Measurements from ENCODE around the gene KCNMA1. TPM values are rescaled to one million over a fixed set of nuclear protein-coding genes. Genes with fewer than 3 reads are reported as not detected.

Gene KCNMA1
- total and polyA plus RNA-seq, 9 of the 15 experiments (the other 6 are each of a cell fraction or from before 2014, with no cell fraction given), result 0.01 to 0.95 (median 0.15) TPM; not detected in 4

GRCh38 chr10:77406764-77407430 lies 230.7 kb downstream of the KCNMA1 start:
- no peak overlapping the region for H3K4me2 ChIP-seq (ENCODE audit: insufficient read depth, low read length)
- no peaks in the 10 kb centered on the region for H3K79me2 ChIP-seq (ENCODE audit: control insufficient read depth, insufficient read depth, low read length)
- no peaks in the 10 kb centered on the region for H3K9me1 ChIP-seq (ENCODE audit: control insufficient read depth, insufficient read depth, low read length)
- POLR2A ChIA-PET, result no interaction called here
- H3K9me3 ChIP-seq (replicated peaks; ENCODE audit: control insufficient read depth, insufficient read depth, low read depth, low read length), result no peaks in the 10 kb centered on the region
- in situ Hi-C loops (cut with MboI) (no loop called here), intact Hi-C loops (cut with micrococcal nuclease) (no loop called here)
- no peak overlapping the region for H3K27ac ChIP-seq (ENCODE audit: extremely low read depth, low read depth, low read length)
- no peak overlapping the region for H3K9ac ChIP-seq (ENCODE audit: insufficient read depth in 1 of 2, low read depth in 2 of 2, low read length in 2 of 2)
- peaks cover 2 to 33% of the 10 kb centered on the region in 2 experiments for H3K27me3 ChIP-seq (ENCODE audit: control insufficient read depth in 2 of 2, insufficient read depth in 2 of 2, low read length in 2 of 2)
- BruUV-seq (replicated peaks), result no TSS peak
- DNase-seq (ENCODE audit: extremely low read depth in 1 of 4, low spot score in 3 of 4) (no peak), FAIRE-seq (no peak), ATAC-seq (no peak)
- peaks cover 10% of the 10 kb centered on the region for H4K20me1 ChIP-seq (replicated peaks; ENCODE audit: control insufficient read depth, insufficient read depth, low read length)
- no peak overlapping the region for H2AFZ ChIP-seq (ENCODE audit: low read depth, low read length)
- H3K36me3 ChIP-seq (ENCODE audit: control insufficient read depth, insufficient read depth, low read length), result no peaks in the 10 kb centered on the region
- H3K4me3 ChIP-seq, result no peak overlapping the region
- no peak for TF ChIP-seq ZNF639 (CRISPR knock-in tag; conservative IDR thresholded peaks at IDR 0.05 in 1 of 2, IDR thresholded peaks at IDR 0.05 in 1 of 2)
- WGBS (ENCODE audit: insufficient coverage, low coverage, missing lambda C conversion rate), result 1% methylated on average over 4 of the region's 5 CpGs
- H3K4me1 ChIP-seq (replicated peaks in 1 of 2; ENCODE audit: control insufficient read depth in 2 of 2, insufficient read depth in 2 of 2, low read length in 2 of 2), result no peaks in the 10 kb centered on the region; a peak in 2 of 5 replicates
- CTCF ChIA-PET (ENCODE audit: low intra/inter-chr PET ratio), result no interaction called here

DNA sequence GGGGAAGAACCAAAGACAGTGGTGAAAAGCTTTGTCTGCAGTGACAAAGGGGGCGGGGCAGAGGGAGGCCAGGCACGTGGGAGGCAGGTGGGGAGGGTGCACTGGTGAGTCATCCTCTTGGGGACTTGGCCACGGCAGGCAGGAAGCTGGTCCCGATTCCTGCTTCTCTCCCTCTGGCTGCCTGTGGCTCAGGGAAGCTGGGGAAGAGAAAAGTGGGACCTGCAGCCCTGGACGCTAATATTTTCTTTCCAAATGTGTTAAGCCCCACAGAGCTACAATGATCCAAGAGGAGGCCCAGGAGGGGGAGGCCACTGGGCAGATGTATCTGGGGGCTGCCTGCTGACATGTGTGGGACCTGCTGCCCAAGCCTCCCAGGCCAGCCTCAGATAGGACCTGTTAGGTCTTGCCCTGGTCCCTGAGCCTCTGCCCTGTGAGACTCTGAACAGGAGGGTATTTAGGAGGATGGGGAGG lies 231.8 kb downstream of the KCNMA1 start:
- WGBS (ENCODE audit: insufficient coverage, low coverage, missing lambda C conversion rate), result 0% methylated on average over 5 of the region's 5 CpGs
- POLR2A ChIA-PET, result no interaction called here
- TF ChIP-seq KLF13 (tag; IDR thresholded peaks at IDR 0.05; ENCODE audit: borderline replicate concordance, low read depth) (peak; percentile 76; the same call in 1 of the 2 replicates), PML (IDR thresholded peaks at IDR 0.05; ENCODE audit: low read length) (no peak), BACH1 (tag; IDR thresholded peaks at IDR 0.05) (no peak), KLF10 (CRISPR knock-in tag; IDR thresholded peaks at IDR 0.05) (no peak), EGR1 (conservative IDR thresholded peaks at IDR 0.05) (peak; percentile 64), ARID2 (IDR thresholded peaks at IDR 0.05) (no peak)
- TF ChIP-seq, protein P1, sequence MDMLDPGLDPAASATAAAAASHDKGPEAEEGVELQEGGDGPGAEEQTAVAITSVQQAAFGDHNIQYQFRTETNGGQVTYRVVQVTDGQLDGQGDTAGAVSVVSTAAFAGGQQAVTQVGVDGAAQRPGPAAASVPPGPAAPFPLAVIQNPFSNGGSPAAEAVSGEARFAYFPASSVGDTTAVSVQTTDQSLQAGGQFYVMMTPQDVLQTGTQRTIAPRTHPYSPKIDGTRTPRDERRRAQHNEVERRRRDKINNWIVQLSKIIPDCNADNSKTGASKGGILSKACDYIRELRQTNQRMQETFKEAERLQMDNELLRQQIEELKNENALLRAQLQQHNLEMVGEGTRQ (CRISPR knock-in tag; IDR thresholded peaks at IDR 0.05), result peak; percentile 75
- TF ChIP-seq, protein P2, sequence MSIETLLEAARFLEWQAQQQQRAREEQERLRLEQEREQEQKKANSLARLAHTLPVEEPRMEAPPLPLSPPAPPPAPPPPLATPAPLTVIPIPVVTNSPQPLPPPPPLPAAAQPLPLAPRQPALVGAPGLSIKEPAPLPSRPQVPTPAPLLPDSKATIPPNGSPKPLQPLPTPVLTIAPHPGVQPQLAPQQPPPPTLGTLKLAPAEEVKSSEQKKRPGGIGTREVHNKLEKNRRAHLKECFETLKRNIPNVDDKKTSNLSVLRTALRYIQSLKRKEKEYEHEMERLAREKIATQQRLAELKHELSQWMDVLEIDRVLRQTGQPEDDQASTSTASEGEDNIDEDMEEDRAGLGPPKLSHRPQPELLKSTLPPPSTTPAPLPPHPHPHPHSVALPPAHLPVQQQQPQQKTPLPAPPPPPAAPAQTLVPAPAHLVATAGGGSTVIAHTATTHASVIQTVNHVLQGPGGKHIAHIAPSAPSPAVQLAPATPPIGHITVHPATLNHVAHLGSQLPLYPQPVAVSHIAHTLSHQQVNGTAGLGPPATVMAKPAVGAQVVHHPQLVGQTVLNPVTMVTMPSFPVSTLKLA (conservative IDR thresholded peaks at IDR 0.05), result peak; percentile 63 to 70

More for the DNA sequence above, 231.8 kb downstream of the KCNMA1 start:
- H4K20me1 ChIP-seq (replicated peaks; ENCODE audit: control insufficient read depth, insufficient read depth, low read length), result peaks cover 4% of the 10 kb centered on the region; the same call in 1 of the 2 replicates
- H3K9me1 ChIP-seq (ENCODE audit: control insufficient read depth, insufficient read depth, low read length), result no peaks in the 10 kb centered on the region
- no TSS peak for BruUV-seq (replicated peaks)
- in situ Hi-C loops (cut with MboI), result no loop called here
- no peak overlapping the region for H3K4me2 ChIP-seq (ENCODE audit: insufficient read depth, low read length)
- H3K4me1 ChIP-seq (replicated peaks in 1 of 2; ENCODE audit: control insufficient read depth in 2 of 2, insufficient read depth in 2 of 2, low read length in 2 of 2), result no peaks in the 10 kb centered on the region; a peak in 2 of 5 replicates
- intact Hi-C loops (cut with micrococcal nuclease), result no loop called here
- peak; percentile 72 to 86 (median 82) for DNase-seq (ENCODE audit: extremely low read depth in 1 of 4, low spot score in 3 of 4)
- ATAC-seq, result peak; percentile 96
- no peak overlapping the region for H3K4me3 ChIP-seq
- CTCF ChIA-PET (ENCODE audit: low intra/inter-chr PET ratio), result no interaction called here
- H3K27me3 ChIP-seq (ENCODE audit: control insufficient read depth in 2 of 2, insufficient read depth in 2 of 2, low read length in 2 of 2), result peaks cover 2 to 27% of the 10 kb centered on the region in 2 experiments
- no peak overlapping the region for H2AFZ ChIP-seq (ENCODE audit: low read depth, low read length)
- no peaks in the 10 kb centered on the region for H3K36me3 ChIP-seq (ENCODE audit: control insufficient read depth, insufficient read depth, low read length)
- peak; percentile 86 for FAIRE-seq
- 0 out of 4 replicates have a peak overlapping the region, but pooled peaks of 1 of the 2 experiments have one; percentile 39 for H3K9ac ChIP-seq (ENCODE audit: insufficient read depth in 1 of 2, low read depth in 2 of 2, low read length in 2 of 2)
- H3K27ac ChIP-seq (ENCODE audit: extremely low read depth, low read depth, low read length), result no peak overlapping the region
- H3K79me2 ChIP-seq (ENCODE audit: control insufficient read depth, insufficient read depth, low read length), result no peaks in the 10 kb centered on the region
- H3K9me3 ChIP-seq (replicated peaks; ENCODE audit: control insufficient read depth, insufficient read depth, low read depth, low read length), result no peaks in the 10 kb centered on the region
